Fibroblast of lung (primary cell): ENCODE measurements around the gene PLEKHN1.

Experiments used
- EZH2 ChIP-seq: IDR thresholded peaks from 2 replicates; pipeline ENCODE4 v1.5.1; 2012; ENCODE audit warnings: low read length, control low read depth, mild to moderate bottlenecking; ENCODE audit errors: missing control alignments
- TF ChIP-seq, protein P1 (sequence below), 2 donors: IDR thresholded peaks in 1 of 2; conservative IDR thresholded peaks in 1 of 2; 1 replicate in 1 of 2; 2 replicates in 1 of 2; pipeline ENCODE4 v1.5.1; 2011 to 2012; ENCODE audit warnings: low read length in 2 of 2, control low read depth in 1 of 2, inconsistent platforms in 1 of 2, low read depth in 1 of 2, mild to moderate bottlenecking in 1 of 2

DNA sequence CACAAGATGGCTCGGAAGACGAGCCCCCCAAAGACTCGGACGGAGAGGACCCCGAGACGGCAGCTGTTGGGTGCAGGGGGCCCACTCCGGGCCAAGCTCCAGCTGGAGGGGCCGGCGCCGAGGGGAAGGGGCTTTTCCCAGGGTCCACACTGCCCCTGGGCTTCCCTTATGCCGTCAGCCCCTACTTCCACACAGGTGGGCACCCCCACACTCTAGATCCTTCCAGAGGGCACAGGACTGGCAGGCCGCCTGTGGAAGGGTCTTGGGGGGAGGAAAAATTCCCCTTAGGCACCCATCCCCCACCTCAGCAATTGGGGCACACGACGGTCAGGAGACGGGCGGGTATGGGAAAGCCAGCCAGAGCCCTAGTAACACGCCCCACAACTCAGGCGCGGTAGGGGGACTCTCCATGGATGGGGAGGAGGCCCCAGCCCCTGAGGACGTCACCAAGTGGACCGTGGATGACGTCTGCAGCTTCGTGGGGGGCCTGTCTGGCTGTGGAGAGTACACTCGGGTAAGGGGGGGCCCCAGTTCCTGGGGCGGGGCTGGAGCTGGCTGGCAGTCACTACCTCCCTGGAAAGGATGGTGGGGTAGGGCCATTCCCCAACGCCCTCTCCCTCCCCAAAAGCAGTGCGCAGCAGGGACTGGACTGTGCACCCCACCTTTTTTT is 23.3 kb upstream of the PLEKHN1 start:
- TF ChIP-seq, protein P1, sequence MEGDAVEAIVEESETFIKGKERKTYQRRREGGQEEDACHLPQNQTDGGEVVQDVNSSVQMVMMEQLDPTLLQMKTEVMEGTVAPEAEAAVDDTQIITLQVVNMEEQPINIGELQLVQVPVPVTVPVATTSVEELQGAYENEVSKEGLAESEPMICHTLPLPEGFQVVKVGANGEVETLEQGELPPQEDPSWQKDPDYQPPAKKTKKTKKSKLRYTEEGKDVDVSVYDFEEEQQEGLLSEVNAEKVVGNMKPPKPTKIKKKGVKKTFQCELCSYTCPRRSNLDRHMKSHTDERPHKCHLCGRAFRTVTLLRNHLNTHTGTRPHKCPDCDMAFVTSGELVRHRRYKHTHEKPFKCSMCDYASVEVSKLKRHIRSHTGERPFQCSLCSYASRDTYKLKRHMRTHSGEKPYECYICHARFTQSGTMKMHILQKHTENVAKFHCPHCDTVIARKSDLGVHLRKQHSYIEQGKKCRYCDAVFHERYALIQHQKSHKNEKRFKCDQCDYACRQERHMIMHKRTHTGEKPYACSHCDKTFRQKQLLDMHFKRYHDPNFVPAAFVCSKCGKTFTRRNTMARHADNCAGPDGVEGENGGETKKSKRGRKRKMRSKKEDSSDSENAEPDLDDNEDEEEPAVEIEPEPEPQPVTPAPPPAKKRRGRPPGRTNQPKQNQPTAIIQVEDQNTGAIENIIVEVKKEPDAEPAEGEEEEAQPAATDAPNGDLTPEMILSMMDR (conservative IDR thresholded peaks at IDR 0.05 in 1 of 2, IDR thresholded peaks at IDR 0.05 in 1 of 2; ENCODE audit: low read depth in 1 of 2, low read length in 2 of 2), result no peak
- no peak for TF ChIP-seq EZH2
